ENCODE measurements around the gene DNAH3. TPM values are rescaled to one million over a fixed set of nuclear protein-coding genes. Genes with fewer than 3 reads are reported as not detected.
A peak's percentile ranks its signal among the peaks of the same experiment; 100 is the strongest.

The DNAH3 gene
- total and polyA plus RNA-seq, 2 of the 13 experiments (the other 11 are each of a cell fraction or from before 2014, with no cell fraction given) = 0.07 to 0.08 TPM

DNA sequence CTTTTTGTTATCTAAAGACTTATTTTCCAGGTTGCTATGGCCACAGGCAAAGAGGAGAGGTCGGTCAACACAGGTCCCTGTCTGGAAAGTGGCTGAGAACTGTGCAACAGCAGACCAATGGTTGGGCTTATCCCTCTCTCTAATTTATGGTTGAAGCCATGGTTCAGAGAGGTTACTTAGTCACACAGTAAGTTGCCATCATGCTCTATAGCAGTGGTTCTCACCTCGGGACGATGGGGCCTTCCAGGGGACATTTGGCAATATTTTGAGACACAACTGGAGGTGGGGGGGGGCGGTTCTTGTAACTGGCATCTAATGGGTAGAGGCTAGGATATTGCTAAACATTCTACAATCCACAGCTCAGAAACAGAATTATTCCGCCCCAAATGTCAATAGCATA is 7.0 kb upstream of the DNAH3 start:
- Histone ChIP-seq H3K27ac (ENCODE audit: extremely low read length, insufficient read depth, low read length) (no peak overlapping the region), H3K9me3 (ENCODE audit: low read length) (no peaks in the 10 kb centered on the region), H4K20me1 (ENCODE audit: insufficient read depth, low read length) (no peaks in the 10 kb centered on the region), H2AFZ (ENCODE audit: low read length) (no peak overlapping the region), H3K79me2 (ENCODE audit: insufficient read depth, low read length) (no peaks in the 10 kb centered on the region), H3K4me3 (replicated peaks in 1 of 3; ENCODE audit: insufficient read depth in 1 of 3, low read depth in 2 of 3, low read length in 3 of 3) (peak overlapping the region in 1 of 3 experiments; percentile 88; a peak in 2 of 6 replicates), H3K4me2 (ENCODE audit: low read depth, low read length) (peak overlapping the region; percentile 98), H3K9ac (ENCODE audit: insufficient read depth, low read depth, low read length) (peak overlapping the region; percentile 48; the same call in 1 of the 2 replicates), H3K4me1 (ENCODE audit: insufficient read depth, low read length) (peaks cover 25% of the 10 kb centered on the region), H3K27me3 (ENCODE audit: control insufficient read depth in 1 of 2, insufficient read depth in 2 of 2, low read length in 2 of 2) (peaks cover 2 to 18% of the 10 kb centered on the region in 2 experiments; a peak in 2 of 5 replicates), H3K36me3 (replicated peaks in 1 of 2; ENCODE audit: control insufficient read depth in 1 of 2, insufficient read depth in 2 of 2, low read length in 2 of 2) (no peaks in the 10 kb centered on the region)
- 43% methylated on average over 5 of the region's 5 CpGs for WGBS (ENCODE audit: low lambda C conversion rate)
- peak; percentile 20; the same call in 2 of the 3 replicates for ATAC-seq
- no TSS peak for BruUV-seq (replicated peaks)
- POLR2A ChIA-PET = interaction anchor here (0.6 to 2.2 kb wide), 3 partner anchors 76 to 143 kb away, joined by 3 to 19 read pairs (median 12); partner anchors contain the start of gene ANKS4B
- TF ChIP-seq ZMYM3 (CRISPR knock-in tag; IDR thresholded peaks at IDR 0.05) = peak; percentile 62
- TF ChIP-seq, protein P1, sequence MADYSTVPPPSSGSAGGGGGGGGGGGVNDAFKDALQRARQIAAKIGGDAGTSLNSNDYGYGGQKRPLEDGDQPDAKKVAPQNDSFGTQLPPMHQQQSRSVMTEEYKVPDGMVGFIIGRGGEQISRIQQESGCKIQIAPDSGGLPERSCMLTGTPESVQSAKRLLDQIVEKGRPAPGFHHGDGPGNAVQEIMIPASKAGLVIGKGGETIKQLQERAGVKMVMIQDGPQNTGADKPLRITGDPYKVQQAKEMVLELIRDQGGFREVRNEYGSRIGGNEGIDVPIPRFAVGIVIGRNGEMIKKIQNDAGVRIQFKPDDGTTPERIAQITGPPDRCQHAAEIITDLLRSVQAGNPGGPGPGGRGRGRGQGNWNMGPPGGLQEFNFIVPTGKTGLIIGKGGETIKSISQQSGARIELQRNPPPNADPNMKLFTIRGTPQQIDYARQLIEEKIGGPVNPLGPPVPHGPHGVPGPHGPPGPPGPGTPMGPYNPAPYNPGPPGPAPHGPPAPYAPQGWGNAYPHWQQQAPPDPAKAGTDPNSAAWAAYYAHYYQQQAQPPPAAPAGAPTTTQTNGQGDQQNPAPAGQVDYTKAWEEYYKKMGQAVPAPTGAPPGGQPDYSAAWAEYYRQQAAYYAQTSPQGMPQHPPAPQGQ (CRISPR knock-in tag; IDR thresholded peaks at IDR 0.05; ENCODE audit: borderline replicate concordance) = no peak
- TF ChIP-seq FLYWCH1 (CRISPR knock-in tag; IDR thresholded peaks at IDR 0.05) = 0 out of 2 replicates have a peak, but pooled peaks have one; percentile 53
- TF ChIP-seq SMYD3 (CRISPR knock-in tag; IDR thresholded peaks at IDR 0.05) = no peak
- TF ChIP-seq ZNF850 (CRISPR knock-in tag; conservative IDR thresholded peaks at IDR 0.05) = no peak
- no peak for TF ChIP-seq ZNF431 (CRISPR knock-in tag; IDR thresholded peaks at IDR 0.05; ENCODE audit: borderline replicate concordance, low read depth)
- TF ChIP-seq ZNF768 (CRISPR knock-in tag; IDR thresholded peaks at IDR 0.05) = peak; percentile 88
- no peak for FAIRE-seq
- CTCF ChIA-PET (ENCODE audit: low intra/inter-chr PET ratio, low total read pairs) = interaction anchor here (0.7 to 4.0 kb wide), 6 partner anchors 31 to 397 kb away, joined by 3 to 60 read pairs (median 4); partner anchors contain the start of gene CRYM
- in situ Hi-C loops (cut with HindIII; ENCODE audit: extremely low pct_ligation_motif_present, low pct_unique_long_range_greater_than_20kb) (loop anchor here (5.0 to 25.0 kb wide), 3 partner anchors 145 to 1180 kb away; no protein-coding TSS in a partner anchor), intact Hi-C loops (cut with micrococcal nuclease; ENCODE audit: unreplicated experiment) (loop anchor here (5.0 to 10.0 kb wide), 2 partner anchors 190 to 397 kb away; no protein-coding TSS in a partner anchor)
- DNase-seq (ENCODE audit: low spot score) = no peak

Data from HepG2 (cell line).